NCI-H2029 (cell line): ENCODE measurements around the gene GDPD2.
"Not testable (repeated sequence)": the region's sequence is repeated elsewhere in the genome, so short reads cannot be mapped to it uniquely, and the experiment has no call there.

Experiments used
- DNase-seq: peaks from one replicate; lab custom pipeline; 2025; lab: John Stamatoyannopoulos, UW

The GDPD2 gene

GRCh38 chrX:70422851-70423341, at the start of gene GDPD2:
TSS of gene GDPD2 (plus strand) at chrX:70423314. CDS start at chrX:70424985, 1,671 bp downstream.
- peak; percentile 15 for DNase-seq

- no peak for DNase-seq
Observed at GRCh38 chrX:70386235-70386634, 36.9 kb upstream of the GDPD2 start.

- no peak for DNase-seq
Observed at GRCh38 chrX:70398899-70399298, 24.2 kb upstream of the GDPD2 start.

- not testable (repeated sequence) for DNase-seq
Observed at GRCh38 chrX:70400181-70400580, 22.9 kb upstream of the GDPD2 start.

GRCh38 chrX:70402721-70403120, 20.4 kb upstream of the GDPD2 start:
- no peak for DNase-seq

GRCh38 chrX:70405003-70405402, 18.1 kb upstream of the GDPD2 start:
- DNase-seq: no peak

- DNase-seq: no peak
Observed at GRCh38 chrX:70410921-70411320, 12.2 kb upstream of the GDPD2 start.

GRCh38 chrX:70411475-70411874, 11.6 kb upstream of the GDPD2 start:
- DNase-seq: no peak

GRCh38 chrX:70421618-70422017, 1.5 kb upstream of the GDPD2 start:
- no peak for DNase-seq

GRCh38 chrX:70423936-70424675, 992 bp downstream of the GDPD2 start:
- DNase-seq: no peak

- no peak for DNase-seq
Observed at GRCh38 chrX:70424801-70425200, 1.7 kb downstream of the GDPD2 start.

GRCh38 chrX:70426286-70427278, 3.5 kb downstream of the GDPD2 start:
- no peak for DNase-seq

- no peak for DNase-seq
Observed at GRCh38 chrX:70427365-70427764, 4.3 kb downstream of the GDPD2 start.

GRCh38 chrX:70429759-70430158, 6.6 kb downstream of the GDPD2 start:
- no peak for DNase-seq

- no peak for DNase-seq
Observed at GRCh38 chrX:70432936-70433847, 10.1 kb downstream of the GDPD2 start.

- DNase-seq: peak; percentile 11
Observed at GRCh38 chrX:70433848-70434351, 10.8 kb downstream of the GDPD2 start.

GRCh38 chrX:70434352-70434866, 11.3 kb downstream of the GDPD2 start:
- peak; percentile 78 for DNase-seq

- DNase-seq: no peak
Observed at GRCh38 chrX:70434914-70435586, 11.9 kb downstream of the GDPD2 start.

- no peak for DNase-seq
Observed at GRCh38 chrX:70436343-70436742, 13.2 kb downstream of the GDPD2 start.

GRCh38 chrX:70437011-70437410, 13.9 kb downstream of the GDPD2 start:
- no peak for DNase-seq
